ENCODE data around the gene TMEM131L. TPM values are rescaled to one million over a fixed set of nuclear protein-coding genes. Genes with fewer than 3 reads are reported as not detected.
"Not testable (repeated sequence)": the region's sequence is repeated elsewhere in the genome, so short reads cannot be mapped to it uniquely, and the experiment has no call there.

The TMEM131L gene
- polyA plus RNA-seq, 12 donors = 39.8 to 71.7 (median 54.0) TPM; not detected in 1

DNA sequence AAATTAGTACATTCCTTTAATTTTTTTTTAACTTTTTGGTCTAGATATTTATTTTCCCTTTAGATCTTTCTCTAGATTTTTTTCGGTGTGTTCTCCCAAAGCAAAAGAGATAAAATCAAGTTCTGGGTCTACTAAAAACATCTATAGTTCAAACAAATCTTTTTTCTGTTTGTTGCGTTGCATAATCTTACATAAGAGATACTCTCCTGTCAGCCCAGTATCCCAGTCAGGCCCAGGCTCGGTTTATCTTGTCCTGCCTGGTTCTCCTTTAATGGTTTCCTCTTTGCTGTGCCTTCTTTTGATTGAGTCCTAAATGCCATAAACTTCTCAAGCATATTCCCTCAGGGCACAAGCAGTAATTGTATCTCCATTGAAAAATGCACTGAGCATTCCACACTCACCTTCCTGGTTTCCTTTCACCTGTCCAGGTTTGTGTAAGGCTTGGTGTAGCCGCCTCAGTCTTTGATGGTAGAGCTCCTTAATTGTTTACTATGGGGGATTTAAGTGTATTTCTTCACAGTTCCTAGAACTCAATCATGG lies 104.9 kb downstream of the TMEM131L start:
- DNase-seq = no peak

DNA sequence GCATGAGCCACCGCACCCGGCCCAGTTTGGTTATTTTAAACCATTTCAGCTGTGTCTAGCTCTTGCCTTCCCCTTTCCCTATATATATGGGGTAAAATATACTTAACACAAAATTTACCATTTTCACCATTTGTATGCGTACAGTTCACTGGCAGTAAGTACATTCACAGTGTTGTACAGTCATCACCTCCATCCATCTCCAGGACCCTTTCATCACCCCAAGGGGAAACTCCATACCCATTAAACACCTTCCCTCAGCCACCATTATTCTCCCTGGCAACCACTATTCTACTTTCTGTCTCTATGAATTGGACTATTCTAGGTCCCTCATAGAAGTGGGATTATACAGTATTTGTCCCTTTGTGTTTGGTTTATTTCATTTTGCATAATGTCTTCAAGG lies 106.4 kb downstream of the TMEM131L start:
- DNase-seq = no peak

DNA sequence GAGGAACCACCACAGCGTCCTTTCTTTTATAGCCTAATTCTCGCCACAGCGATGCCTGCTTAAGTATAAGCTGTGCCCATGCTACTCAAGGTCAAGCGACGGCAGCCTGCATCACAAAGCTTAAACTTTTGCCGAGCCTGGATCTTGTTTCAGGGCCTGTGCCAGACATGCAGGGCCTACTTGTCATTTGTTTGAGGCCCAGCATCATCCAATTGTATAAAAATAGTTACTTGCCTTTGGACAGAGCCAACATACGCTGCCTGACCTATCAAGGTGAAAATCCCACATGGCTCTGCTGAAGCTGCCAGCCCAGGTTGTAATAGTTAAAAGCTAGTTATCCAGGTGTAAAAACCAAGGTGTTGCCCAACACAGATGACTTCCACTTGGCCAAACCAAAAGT lies 107.1 kb downstream of the TMEM131L start:
- DNase-seq = no peak

GRCh38 chr4:153573881-153574802 lies 108.0 kb downstream of the TMEM131L start:
- peak; percentile 84 for DNase-seq

DNA sequence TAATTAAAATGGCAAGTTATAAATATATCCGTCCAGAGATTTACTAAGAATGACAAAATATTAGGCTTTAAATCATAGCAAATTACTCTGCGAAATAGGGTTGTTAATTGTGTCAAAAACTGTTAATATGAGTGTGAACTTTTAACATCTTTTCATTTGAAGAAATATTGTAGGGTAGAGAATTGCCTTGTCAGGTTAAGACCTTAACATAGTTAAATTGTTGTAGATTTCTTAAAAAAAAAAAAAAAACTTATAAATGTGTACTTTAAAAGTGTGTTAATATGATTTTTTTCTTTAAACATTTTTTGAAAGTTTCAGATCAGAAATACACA lies 110.2 kb downstream of the TMEM131L start:
- no peak for DNase-seq

DNA sequence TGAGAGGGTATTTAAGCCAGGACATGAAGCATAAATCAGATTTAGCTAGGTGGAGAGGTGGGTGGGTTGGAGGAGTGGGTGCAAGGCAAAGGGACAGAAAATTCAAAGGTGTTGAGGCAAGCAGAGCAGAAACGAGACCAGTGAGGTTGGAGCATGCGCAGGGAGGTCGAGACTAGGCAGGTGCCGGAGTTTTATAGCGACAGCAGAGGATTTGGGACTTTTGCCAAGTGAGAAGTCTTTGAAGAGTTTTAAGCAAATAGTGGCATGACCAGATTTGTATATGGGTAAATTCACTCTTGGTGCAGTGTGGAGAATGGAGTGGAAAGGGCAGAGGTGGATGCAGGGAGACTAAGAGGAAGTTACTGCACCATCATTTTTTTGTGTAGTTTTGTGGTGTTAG lies 110.9 kb downstream of the TMEM131L start:
- DNase-seq = no peak

- DNase-seq = no peak
Observed at GRCh38 chr4:153579410-153579809, 113.2 kb downstream of the TMEM131L start.

DNA sequence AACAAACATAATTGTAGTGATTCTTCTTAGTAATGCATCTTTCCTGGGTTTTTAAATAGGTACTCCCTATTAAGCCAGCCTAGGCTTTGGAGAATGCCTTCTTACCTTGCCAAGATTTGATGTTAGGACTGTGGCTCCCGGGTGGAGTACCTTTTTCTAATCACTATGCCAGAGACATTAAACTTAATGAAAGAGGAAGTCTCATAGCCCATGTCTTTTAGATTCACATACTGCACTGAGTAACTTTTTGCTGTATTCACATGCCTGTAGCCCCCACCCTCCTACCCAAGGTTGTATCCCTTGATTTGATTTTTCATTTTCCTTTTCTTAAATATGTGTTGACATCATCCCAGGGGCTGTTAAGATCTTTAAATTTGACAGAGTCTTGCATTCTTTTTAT lies 113.7 kb downstream of the TMEM131L start:
- DNase-seq = no peak

- no peak for DNase-seq
Observed at GRCh38 chr4:153582954-153583702, 117.0 kb downstream of the TMEM131L start.

GRCh38 chr4:153585026-153585425 lies 118.9 kb downstream of the TMEM131L start:
- no peak for DNase-seq

DNA sequence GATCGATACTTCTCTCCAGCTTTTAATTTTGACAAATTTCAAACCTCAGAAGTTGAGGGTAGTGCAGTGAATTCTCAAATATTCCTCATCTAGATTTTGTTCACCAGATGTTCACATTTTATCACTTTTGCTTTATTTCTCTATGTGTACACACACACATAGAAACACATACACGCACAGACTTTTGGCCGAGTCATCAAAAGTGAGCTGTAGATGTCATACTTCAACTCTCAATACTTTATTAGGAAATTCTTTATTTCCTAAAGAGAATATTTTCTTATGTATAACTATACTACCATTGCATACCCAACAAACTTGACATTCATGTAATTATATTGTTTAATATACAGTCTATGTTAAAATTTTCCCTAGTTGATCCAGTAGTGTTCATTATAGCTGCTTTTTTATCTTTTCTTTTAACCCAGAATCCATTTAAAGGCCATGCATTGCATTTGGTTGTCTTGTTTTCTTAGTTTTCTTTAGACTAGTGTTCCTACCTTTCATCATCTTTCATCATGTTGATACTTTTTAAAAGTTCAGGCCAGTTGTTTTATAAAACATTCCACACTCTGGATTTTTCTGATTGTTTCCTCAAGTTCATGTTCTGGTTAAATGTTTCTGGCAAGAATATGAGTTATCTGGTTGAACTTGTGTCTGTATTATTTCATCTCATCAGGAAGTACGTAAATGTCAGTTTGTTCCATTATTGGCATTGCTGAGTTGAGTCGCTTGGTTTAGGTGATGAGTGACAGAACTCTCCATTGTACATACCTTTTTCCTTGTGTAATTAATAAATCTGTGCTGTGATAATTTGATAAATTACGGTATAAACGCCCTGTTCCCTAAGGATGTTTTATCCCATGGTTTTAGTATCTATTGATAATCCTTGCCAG lies 123.8 kb downstream of the TMEM131L start:
- DNase-seq = no peak

DNA sequence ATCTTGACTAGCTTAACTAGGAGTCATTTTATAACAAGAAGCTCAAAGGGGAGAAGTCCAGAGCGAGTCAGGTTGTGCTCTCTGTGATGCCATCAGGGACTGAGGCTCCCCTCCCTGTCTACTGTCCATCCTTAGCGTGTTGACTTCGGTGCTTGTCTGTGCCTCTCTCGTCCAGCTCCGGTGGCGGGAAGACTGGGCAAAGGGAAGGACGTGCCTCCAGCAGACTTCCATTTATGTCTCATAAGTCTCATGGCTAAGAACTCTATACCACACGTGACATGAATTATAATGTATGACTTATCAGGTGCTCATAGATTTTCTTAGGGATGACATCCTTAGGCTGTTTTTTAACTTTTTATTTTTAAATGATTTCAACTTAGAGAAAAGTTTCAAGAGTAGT lies 125.3 kb downstream of the TMEM131L start:
- no peak for DNase-seq

GRCh38 chr4:153592064-153592463 lies 125.9 kb downstream of the TMEM131L start:
- no peak for DNase-seq

DNA sequence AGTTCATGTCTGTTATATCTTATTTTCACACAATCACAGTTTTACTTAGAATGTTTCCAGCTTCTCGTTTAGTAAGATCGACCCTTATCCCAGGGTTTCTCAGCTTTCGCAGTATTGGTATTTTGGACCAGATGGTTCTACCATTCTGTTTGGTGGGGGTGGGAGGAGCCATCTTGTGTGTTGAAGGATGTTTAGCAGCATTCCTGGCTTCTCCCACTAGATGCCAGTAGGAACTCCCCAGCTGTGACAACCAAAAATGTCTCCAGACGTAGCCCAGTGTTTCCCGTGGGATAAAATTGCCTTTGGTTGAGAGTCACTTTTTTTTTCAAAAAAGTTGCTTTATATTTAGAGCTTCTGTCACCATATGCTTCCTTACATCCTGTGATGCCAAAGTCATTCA lies 127.0 kb downstream of the TMEM131L start:
- no peak for DNase-seq

GRCh38 chr4:153594210-153594609 lies 128.1 kb downstream of the TMEM131L start:
- no peak for DNase-seq

DNA sequence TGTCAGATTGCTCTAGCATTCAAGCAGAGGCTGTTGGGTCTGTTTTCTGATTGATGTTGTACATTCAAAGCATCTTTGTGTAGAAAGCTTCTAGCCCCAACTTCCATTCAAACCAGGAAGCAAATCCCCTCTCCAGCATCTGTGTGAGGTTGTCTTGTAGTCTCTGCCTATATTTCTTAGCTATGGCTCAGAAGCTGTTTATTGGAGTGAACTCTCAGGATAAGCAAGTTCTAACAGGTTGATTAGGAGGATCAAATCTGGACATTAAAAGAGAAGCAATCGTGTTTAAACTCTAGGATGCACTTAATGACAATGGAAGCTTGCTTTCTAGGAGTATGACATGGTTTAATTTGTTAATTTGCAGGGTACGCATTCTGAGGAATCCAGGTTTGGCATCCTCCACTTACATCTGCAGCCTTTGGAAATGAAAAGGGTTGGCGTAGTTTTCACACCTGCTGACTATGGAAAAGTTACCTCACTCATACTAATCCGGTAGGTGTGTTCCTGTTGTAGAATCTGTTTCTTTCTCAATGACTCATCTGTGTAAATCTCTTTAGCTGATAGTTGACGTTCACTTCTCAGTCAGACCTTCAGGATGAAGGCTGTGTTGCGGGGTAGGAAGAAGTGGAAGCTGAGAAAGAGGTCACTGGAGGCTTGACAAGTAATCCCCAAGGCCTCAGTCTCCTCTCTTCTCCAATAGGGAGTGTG lies 129.9 kb downstream of the TMEM131L start:
- no peak for DNase-seq

- no peak for DNase-seq
Observed at GRCh38 chr4:153602758-153603157, 136.6 kb downstream of the TMEM131L start.

DNA sequence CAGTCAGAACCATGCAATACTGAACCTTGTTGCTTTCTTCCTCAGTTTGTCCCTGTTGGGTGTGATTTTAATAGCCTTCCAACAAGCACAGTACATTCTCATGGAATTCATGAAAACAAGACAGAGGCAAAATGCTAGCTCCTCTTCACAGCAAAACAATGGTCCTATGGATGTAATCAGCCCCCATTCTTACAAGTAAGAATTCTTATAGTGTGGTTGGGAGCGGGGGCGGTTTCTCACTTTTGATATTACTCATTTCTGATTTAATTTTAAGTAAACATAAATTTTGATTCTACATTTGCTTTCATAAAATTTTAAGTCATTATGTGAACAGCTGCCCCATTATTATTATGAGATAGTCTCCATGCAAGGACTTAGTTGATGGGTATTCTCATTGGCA lies 137.1 kb downstream of the TMEM131L start:
- no peak for DNase-seq

GRCh38 chr4:153603835-153604234 lies 137.7 kb downstream of the TMEM131L start:
- DNase-seq = no peak

DNA sequence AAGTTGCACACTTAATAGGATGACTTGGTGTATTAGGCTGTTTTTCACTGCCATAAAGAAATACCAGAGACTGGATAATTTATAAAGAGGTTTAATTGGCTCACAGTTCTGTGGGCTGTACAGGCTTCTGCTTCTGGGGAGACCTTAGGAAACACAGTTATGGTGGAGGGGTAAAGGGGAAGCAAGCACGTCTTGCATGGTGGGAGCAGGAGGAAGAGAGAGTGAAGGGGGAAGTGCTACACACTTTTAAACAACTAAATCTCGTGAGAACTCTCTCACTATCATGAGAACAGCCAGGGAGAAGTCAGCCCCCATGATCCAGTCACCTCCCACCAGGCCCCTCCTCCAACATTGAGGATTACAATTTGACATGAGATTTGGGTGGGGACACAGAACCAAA lies 142.9 kb downstream of the TMEM131L start:
- not testable (repeated sequence) for DNase-seq
